Muscle layer of colon (tissue), 2 donors: ENCODE measurements around the gene SIM1.

Experiments
- H3K27ac ChIP-seq: one replicate; pipeline ENCODE4 v1.7.0; 2013; ENCODE audit warnings: low read depth, mild to moderate bottlenecking, low read length, moderate library complexity
- H3K27me3 ChIP-seq, 2 donors: one replicate each; pipeline ENCODE4 v1.7.0; 2013; ENCODE audit warnings: low read length in 2 of 2, mild to moderate bottlenecking in 2 of 2; ENCODE audit not compliant: insufficient read depth in 2 of 2, control insufficient read depth in 1 of 2
- H3K36me3 ChIP-seq: one replicate; pipeline ENCODE4 v1.7.0; 2013; ENCODE audit warnings: mild to moderate bottlenecking, low read length; ENCODE audit not compliant: insufficient read depth
- H3K4me1 ChIP-seq: one replicate; pipeline ENCODE4 v1.7.0; 2013; ENCODE audit warnings: mild to moderate bottlenecking, low read length; ENCODE audit not compliant: insufficient read depth
- H3K4me3 ChIP-seq, 2 donors: one replicate each; pipeline ENCODE4 v1.7.0; 2013; ENCODE audit warnings: low read length in 2 of 2, low read depth in 1 of 2, mild to moderate bottlenecking in 1 of 2, moderate library complexity in 1 of 2
- H3K9ac ChIP-seq: one replicate; pipeline ENCODE4 v1.7.0; 2013; ENCODE audit warnings: low read length
- H3K9me3 ChIP-seq: one replicate; pipeline ENCODE4 v1.7.0; 2013; ENCODE audit warnings: mild to moderate bottlenecking, low read length
- donor health status: abdominal sarcoma.
- donor health status: Adenocarcinoma of cecum.

The SIM1 gene

GRCh38 chr6:100487638-100488037 is 22.9 kb upstream of the SIM1 start:
- Histone ChIP-seq H3K4me1 (no peaks in the 10 kb centered on the region), H3K27ac (no peak overlapping the region), H3K4me3 (no peak overlapping the region), H3K36me3 (no peaks in the 10 kb centered on the region), H3K9ac (no peak overlapping the region), H3K9me3 (no peaks in the 10 kb centered on the region), H3K27me3 (no peaks in the 10 kb centered on the region)

GRCh38 chr6:100485268-100485667 is 20.5 kb upstream of the SIM1 start:
- no peaks in the 10 kb centered on the region for H3K27me3 ChIP-seq

GRCh38 chr6:100484474-100484873 is 19.8 kb upstream of the SIM1 start:
- H3K27ac ChIP-seq: no peak overlapping the region
- H3K36me3 ChIP-seq: no peaks in the 10 kb centered on the region
- H3K4me3 ChIP-seq: no peak overlapping the region
- no peak overlapping the region for H3K9ac ChIP-seq
- no peaks in the 10 kb centered on the region for H3K4me1 ChIP-seq
- H3K9me3 ChIP-seq: no peaks in the 10 kb centered on the region
- H3K27me3 ChIP-seq: no peaks in the 10 kb centered on the region

More at GRCh38 chr6:100485268-100485667, 20.5 kb upstream of the SIM1 start:
- Histone ChIP-seq H3K4me1 (no peaks in the 10 kb centered on the region), H3K36me3 (no peaks in the 10 kb centered on the region), H3K9ac (no peak overlapping the region), H3K9me3 (no peaks in the 10 kb centered on the region), H3K27ac (no peak overlapping the region), H3K4me3 (no peak overlapping the region)

GRCh38 chr6:100482698-100483097 is 18.0 kb upstream of the SIM1 start:
- Histone ChIP-seq H3K4me3 (no peak overlapping the region), H3K36me3 (no peaks in the 10 kb centered on the region), H3K27ac (no peak overlapping the region), H3K27me3 (no peaks in the 10 kb centered on the region), H3K9me3 (no peaks in the 10 kb centered on the region), H3K4me1 (no peaks in the 10 kb centered on the region), H3K9ac (no peak overlapping the region)

GRCh38 chr6:100479179-100480035 is 14.7 kb upstream of the SIM1 start:
- no peaks in the 10 kb centered on the region for H3K9me3 ChIP-seq
- no peaks in the 10 kb centered on the region for H3K36me3 ChIP-seq
- H3K4me3 ChIP-seq: no peak overlapping the region
- no peaks in the 10 kb centered on the region for H3K27me3 ChIP-seq
- H3K9ac ChIP-seq: no peak overlapping the region
- H3K27ac ChIP-seq: no peak overlapping the region
- no peaks in the 10 kb centered on the region for H3K4me1 ChIP-seq

- Histone ChIP-seq H3K27me3 (no peaks in the 10 kb centered on the region), H3K9ac (no peak overlapping the region), H3K36me3 (no peaks in the 10 kb centered on the region), H3K4me1 (no peaks in the 10 kb centered on the region), H3K9me3 (no peaks in the 10 kb centered on the region), H3K27ac (no peak overlapping the region), H3K4me3 (no peak overlapping the region)
Measured at GRCh38 chr6:100475554-100476320, 11.0 kb upstream of the SIM1 start.

GRCh38 chr6:100473182-100473581 is 8.5 kb upstream of the SIM1 start:
- Histone ChIP-seq H3K4me1 (no peaks in the 10 kb centered on the region), H3K4me3 (no peak overlapping the region), H3K27ac (no peak overlapping the region), H3K36me3 (no peaks in the 10 kb centered on the region), H3K9ac (no peak overlapping the region), H3K9me3 (no peaks in the 10 kb centered on the region), H3K27me3 (peaks cover 17 to 23% of the 10 kb centered on the region in 2 donors)

GRCh38 chr6:100472674-100473073 is 8.0 kb upstream of the SIM1 start:
- Histone ChIP-seq H3K27ac (no peak overlapping the region), H3K27me3 (peaks cover 22 to 28% of the 10 kb centered on the region in 2 donors), H3K36me3 (no peaks in the 10 kb centered on the region), H3K4me1 (no peaks in the 10 kb centered on the region), H3K9ac (no peak overlapping the region), H3K4me3 (no peak overlapping the region), H3K9me3 (no peaks in the 10 kb centered on the region)

GRCh38 chr6:100470422-100471120 is 5.8 kb upstream of the SIM1 start:
- peaks cover 43 to 49% of the 10 kb centered on the region in 2 donors for H3K27me3 ChIP-seq
- no peak overlapping the region for H3K9ac ChIP-seq
- no peak overlapping the region for H3K27ac ChIP-seq
- H3K9me3 ChIP-seq: peaks cover 6% of the 10 kb centered on the region
- H3K4me1 ChIP-seq: no peaks in the 10 kb centered on the region
- no peak overlapping the region for H3K4me3 ChIP-seq
- H3K36me3 ChIP-seq: no peaks in the 10 kb centered on the region

- Histone ChIP-seq H3K4me3 (no peak overlapping the region), H3K27ac (no peak overlapping the region), H3K36me3 (no peaks in the 10 kb centered on the region), H3K27me3 (peaks cover 54 to 62% of the 10 kb centered on the region in 2 donors), H3K9me3 (peaks cover 7% of the 10 kb centered on the region), H3K4me1 (peaks cover 7% of the 10 kb centered on the region), H3K9ac (no peak overlapping the region)
Measured at GRCh38 chr6:100469101-100469859, 4.6 kb upstream of the SIM1 start.
